ENCODE data around the gene PPP6R1.

GRCh38 chr19:55287361-55288079 lies 28.7 kb upstream of the PPP6R1 start:
- TF ChIP-seq TCF7L2 (IDR thresholded peaks at IDR 0.05; ENCODE audit: low read depth, low read length) (no peak), CTCF (IDR thresholded peaks at IDR 0.05) (no peak), REST (IDR thresholded peaks at IDR 0.05; ENCODE audit: insufficient read depth in 1 of 2, low read depth in 2 of 2, low read length in 1 of 2) (no peak), POLR2AphosphoS5 (IDR thresholded peaks at IDR 0.05; ENCODE audit: low read depth, low read length) (no peak)

Measured in Panc1 (cell line).